ENCODE data around the gene ABCC1.
"Not testable (repeated sequence)": the region's sequence is repeated elsewhere in the genome, so short reads cannot be mapped to it uniquely, and the experiment has no call there.

Gene ABCC1

GRCh38 chr16:16146380-16147315, 197.2 kb downstream of the ABCC1 start:
- no peak overlapping the region for H3K27ac ChIP-seq
- no peak for TF ChIP-seq ZFX (IDR thresholded peaks at IDR 0.05; ENCODE audit: borderline replicate concordance)
- TF ChIP-seq CTCF (IDR thresholded peaks at IDR 0.05), result no peak

- TF ChIP-seq ZFX (IDR thresholded peaks at IDR 0.05; ENCODE audit: borderline replicate concordance) (no peak), CTCF (IDR thresholded peaks at IDR 0.05) (no peak)
These were observed 198.0 kb downstream of the ABCC1 start for GRCh38 chr16:16147316-16147999.

GRCh38 chr16:16148000-16148599, 198.7 kb downstream of the ABCC1 start:
- H3K27ac ChIP-seq, result not testable (repeated sequence)

More at GRCh38 chr16:16147316-16147999, 198.0 kb downstream of the ABCC1 start:
- H3K27ac ChIP-seq, result no peak overlapping the region

GRCh38 chr16:16148755-16149154, 199.3 kb downstream of the ABCC1 start:
- H3K27ac ChIP-seq, result no peak overlapping the region
- TF ChIP-seq ZFX (IDR thresholded peaks at IDR 0.05; ENCODE audit: borderline replicate concordance), result no peak
- TF ChIP-seq CTCF (IDR thresholded peaks at IDR 0.05), result no peak

- H3K27ac ChIP-seq, result no peak overlapping the region
- TF ChIP-seq CTCF (IDR thresholded peaks at IDR 0.05), result no peak
These were observed 200.3 kb downstream of the ABCC1 start for GRCh38 chr16:16149710-16150116.

GRCh38 chr16:16150117-16150877, 200.9 kb downstream of the ABCC1 start:
- TF ChIP-seq ZFX (IDR thresholded peaks at IDR 0.05; ENCODE audit: borderline replicate concordance) (no peak), CTCF (IDR thresholded peaks at IDR 0.05) (no peak)
- no peak overlapping the region for H3K27ac ChIP-seq

- TF ChIP-seq CTCF (IDR thresholded peaks at IDR 0.05) (no peak), ZFX (IDR thresholded peaks at IDR 0.05; ENCODE audit: borderline replicate concordance) (no peak)
These were observed 201.4 kb downstream of the ABCC1 start for GRCh38 chr16:16150878-16151152.

More at GRCh38 chr16:16150878-16151152, 201.4 kb downstream of the ABCC1 start:
- H3K27ac ChIP-seq, result no peak overlapping the region

All from 22Rv1 (cell line).